SK-N-SH (cell line): ENCODE data around the gene AMZ1.

Experiments
- CTCF ChIP-seq: fragments of 200-600 bp; sonication (generic); IDR thresholded peaks from 2 replicates; pipeline ENCODE4 v1.6.1; 2017; ENCODE audit warnings: antibody characterized with exemption, mild to moderate bottlenecking, moderate library complexity
- EP300 ChIP-seq, 2 experiments: IDR thresholded peaks; 2 replicates each; pipeline versions ENCODE4 v1.4.0 to v1.6.1; 2012; ENCODE audit warnings: borderline replicate concordance in 1 of 2, low read depth in 1 of 2, low read length in 1 of 2
- EZH2phosphoT487 ChIP-seq: fragments of 200-600 bp; sonication (generic); IDR thresholded peaks from 2 replicates; pipeline ENCODE4 v1.6.1; 2017; ENCODE audit warnings: low read depth, mixed run types, mild to moderate bottlenecking, antibody characterized with exemption, moderate library complexity, borderline replicate concordance
- FOXM1 ChIP-seq: IDR thresholded peaks from 2 replicates; pipeline ENCODE4 v1.4.0; 2012; ENCODE audit warnings: low read depth, mild to moderate bottlenecking
- NFIC ChIP-seq: IDR thresholded peaks from 2 replicates; pipeline ENCODE4 v1.4.0; 2012; ENCODE audit warnings: borderline replicate concordance
- SIN3A ChIP-seq: IDR thresholded peaks from 2 replicates; pipeline ENCODE4 v1.6.1; 2012; ENCODE audit warnings: low read depth, mild to moderate bottlenecking, low read length, moderate library complexity, borderline replicate concordance
- YY1 ChIP-seq: IDR thresholded peaks from 2 replicates; pipeline ENCODE4 v1.4.0; 2012; ENCODE audit warnings: low read depth, mild to moderate bottlenecking

GRCh38 chr7:2711895-2712675, 24.1 kb downstream of the AMZ1 start:
- TF ChIP-seq FOXM1 (no peak), YY1 (no peak), EZH2phosphoT487 (no peak), EP300 (IDR thresholded peaks at IDR 0.05; ENCODE audit: borderline replicate concordance in 1 of 2, low read depth in 1 of 2, low read length in 1 of 2) (no peak), CTCF (no peak), SIN3A (no peak), NFIC (no peak)
